Trophoblast cell (in vitro differentiated cells and primary cell): ENCODE data around the gene VAV3.

Experiments used
- DNase-seq, 2 donors: peaks; one replicate each; pipeline ENCODE4 v3.0.0-alpha.2; 2016
- H2AFZ ChIP-seq: 2 replicates; pipeline ENCODE4 v1.6.1; 2013; ENCODE audit warnings: low read length, moderate library complexity, mild to moderate bottlenecking; ENCODE audit not compliant: insufficient read depth, poor library complexity
- H2AK5ac ChIP-seq: 2 replicates; pipeline ENCODE4 v1.6.1; 2013; ENCODE audit warnings: mild to moderate bottlenecking, low read length
- H2BK120ac ChIP-seq: 2 replicates; pipeline ENCODE4 v1.6.1; 2013; ENCODE audit warnings: low read length, mild to moderate bottlenecking, moderate library complexity; ENCODE audit not compliant: insufficient read depth, poor library complexity
- H2BK12ac ChIP-seq: 2 replicates; pipeline ENCODE4 v1.6.1; 2013; ENCODE audit warnings: mild to moderate bottlenecking, low read length, moderate library complexity
- H2BK5ac ChIP-seq: 2 replicates; pipeline ENCODE4 v1.6.1; 2013; ENCODE audit warnings: low read length, low read depth, moderate library complexity, mild to moderate bottlenecking; ENCODE audit not compliant: poor library complexity
- H3K14ac ChIP-seq: 2 replicates; pipeline ENCODE4 v1.6.1; 2013; ENCODE audit warnings: mild to moderate bottlenecking, low read length
- H3K18ac ChIP-seq: 2 replicates; pipeline ENCODE4 v1.6.1; 2013; ENCODE audit warnings: mild to moderate bottlenecking, low read length
- H3K23ac ChIP-seq: 2 replicates; pipeline ENCODE4 v1.6.1; 2013; ENCODE audit warnings: low read length
- H3K27ac ChIP-seq: 2 replicates; pipeline ENCODE4 v1.5.1; 2013; ENCODE audit warnings: low read depth, mild to moderate bottlenecking, inconsistent platforms, low read length, moderate library complexity
- H3K27me3 ChIP-seq: 2 replicates; pipeline ENCODE4 v1.6.1; 2013; ENCODE audit warnings: inconsistent platforms, mild to moderate bottlenecking, low read length, moderate library complexity; ENCODE audit not compliant: insufficient read depth
- H3K36me3 ChIP-seq, 2 experiments: 1 replicate in 1 of 2; 2 replicates in 1 of 2; pipeline ENCODE4 v1.6.1; 2013; ENCODE audit warnings: low read length in 2 of 2, mild to moderate bottlenecking in 2 of 2, moderate library complexity in 1 of 2; ENCODE audit not compliant: insufficient read depth in 2 of 2, control insufficient read depth in 1 of 2
- H3K4ac ChIP-seq: 2 replicates; pipeline ENCODE4 v1.6.1; 2013; ENCODE audit warnings: low read depth, mild to moderate bottlenecking, low read length, moderate library complexity
- H3K4me1 ChIP-seq, 2 experiments: 1 replicate in 1 of 2; 2 replicates in 1 of 2; pipeline ENCODE4 v1.6.1; 2013; ENCODE audit warnings: low read length in 2 of 2, mild to moderate bottlenecking in 2 of 2, moderate library complexity in 1 of 2; ENCODE audit not compliant: insufficient read depth in 2 of 2, control insufficient read depth in 1 of 2
- H3K4me2 ChIP-seq: 2 replicates; pipeline ENCODE4 v1.6.1; 2013; ENCODE audit warnings: inconsistent platforms, mild to moderate bottlenecking, low read length, moderate library complexity
- H3K4me3 ChIP-seq: 2 replicates; pipeline ENCODE4 v1.5.1; 2013; ENCODE audit warnings: mild to moderate bottlenecking, low read depth, low read length, inconsistent platforms
- H3K79me1 ChIP-seq: one replicate; pipeline ENCODE4 v1.6.1; 2013; ENCODE audit warnings: low read length
- H3K79me2 ChIP-seq: 2 replicates; pipeline ENCODE4 v1.6.1; 2013; ENCODE audit warnings: low read length, mild to moderate bottlenecking; ENCODE audit not compliant: control insufficient read depth, insufficient read depth, poor library complexity
- H3K9ac ChIP-seq: 2 replicates; pipeline ENCODE4 v1.6.1; 2013; ENCODE audit warnings: mild to moderate bottlenecking, low read length
- H3K9me3 ChIP-seq: 2 replicates; pipeline ENCODE4 v1.6.1; 2013; ENCODE audit warnings: low read depth, mild to moderate bottlenecking, control low read depth, inconsistent platforms, low read length; ENCODE audit not compliant: insufficient read depth
- H4K12ac ChIP-seq: 2 replicates; pipeline ENCODE4 v1.6.1; 2013; ENCODE audit warnings: low read depth, mild to moderate bottlenecking, low read length, moderate library complexity
- H4K8ac ChIP-seq: 2 replicates; pipeline ENCODE4 v1.6.1; 2013; ENCODE audit warnings: low read depth, mild to moderate bottlenecking, low read length, moderate library complexity
- H4K91ac ChIP-seq: one replicate; pipeline ENCODE4 v1.6.1; 2013; ENCODE audit warnings: low read depth, mild to moderate bottlenecking, low read length, moderate library complexity
- WGBS: extraction: QIAGEN DNeasy Blood & Tissue Kit; methylation state at CpG from one replicate; pipeline ENCODE4 v1.1.7; 2013; ENCODE audit warnings: missing lambda C conversion rate; ENCODE audit not compliant: insufficient read length, insufficient coverage; ENCODE audit errors: extremely low coverage; 5-methylcytosine and 5-hydroxymethylcytosine counted together

VAV3 gene

GRCh38 chr1:107762751-107763390, 202.1 kb downstream of the VAV3 start:
- Histone ChIP-seq H3K4ac (no peak overlapping the region), H3K27me3 (no peaks in the 10 kb centered on the region), H3K27ac (no peak overlapping the region), H3K4me1 (no peaks in the 10 kb centered on the region), H3K9ac (no peak overlapping the region), H4K8ac (no peak overlapping the region), H2BK12ac (no peak overlapping the region), H3K79me2 (no peaks in the 10 kb centered on the region), H3K9me3 (no peaks in the 10 kb centered on the region), H4K12ac (no peak overlapping the region), H3K79me1 (no peaks in the 10 kb centered on the region), H3K4me3 (no peak overlapping the region), H2AFZ (no peak overlapping the region), H2BK120ac (no peak overlapping the region), H3K23ac (no peak overlapping the region), H4K91ac (no peak overlapping the region), H3K18ac (no peak overlapping the region), H2AK5ac (no peak overlapping the region), H3K36me3 (no peaks in the 10 kb centered on the region), H2BK5ac (no peak overlapping the region), H3K4me2 (no peak overlapping the region), H3K14ac (no peak overlapping the region)
- no CpG with 5 or more reads among the region's 6 CpGs for WGBS
- DNase-seq: no peak

DNA sequence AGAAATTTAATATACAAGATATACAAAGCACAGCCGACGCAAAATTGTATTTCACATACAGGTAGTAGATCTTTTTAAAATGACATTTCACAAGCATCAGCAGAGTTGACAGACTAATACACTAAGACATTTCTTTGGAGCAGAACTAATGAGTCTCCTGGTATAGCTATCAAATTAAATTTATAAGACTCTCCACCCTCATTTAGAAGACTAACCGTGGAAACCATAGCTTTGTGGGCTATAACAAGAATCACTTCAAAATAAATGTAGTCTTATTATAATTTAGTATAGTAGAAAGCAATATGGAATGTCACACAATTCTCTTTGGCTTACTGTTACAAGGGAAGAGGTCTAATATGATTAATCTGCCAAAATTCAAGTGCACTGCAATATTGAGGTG, 204.9 kb downstream of the VAV3 start:
- Histone ChIP-seq H2BK12ac (no peak overlapping the region), H3K4me2 (no peak overlapping the region), H2BK120ac (no peak overlapping the region), H2AK5ac (no peak overlapping the region), H3K79me2 (no peaks in the 10 kb centered on the region), H4K12ac (no peak overlapping the region), H3K18ac (no peak overlapping the region), H3K27me3 (no peaks in the 10 kb centered on the region), H3K14ac (no peak overlapping the region), H3K79me1 (no peaks in the 10 kb centered on the region), H3K9me3 (no peaks in the 10 kb centered on the region), H4K8ac (no peak overlapping the region), H4K91ac (no peak overlapping the region), H3K27ac (no peak overlapping the region), H2BK5ac (no peak overlapping the region), H3K23ac (no peak overlapping the region), H2AFZ (no peak overlapping the region), H3K9ac (no peak overlapping the region), H3K4ac (no peak overlapping the region), H3K4me1 (no peaks in the 10 kb centered on the region), H3K36me3 (no peaks in the 10 kb centered on the region), H3K4me3 (no peak overlapping the region)
- WGBS: no CpG with 5 or more reads among the region's 3 CpGs
- no peak for DNase-seq

DNA sequence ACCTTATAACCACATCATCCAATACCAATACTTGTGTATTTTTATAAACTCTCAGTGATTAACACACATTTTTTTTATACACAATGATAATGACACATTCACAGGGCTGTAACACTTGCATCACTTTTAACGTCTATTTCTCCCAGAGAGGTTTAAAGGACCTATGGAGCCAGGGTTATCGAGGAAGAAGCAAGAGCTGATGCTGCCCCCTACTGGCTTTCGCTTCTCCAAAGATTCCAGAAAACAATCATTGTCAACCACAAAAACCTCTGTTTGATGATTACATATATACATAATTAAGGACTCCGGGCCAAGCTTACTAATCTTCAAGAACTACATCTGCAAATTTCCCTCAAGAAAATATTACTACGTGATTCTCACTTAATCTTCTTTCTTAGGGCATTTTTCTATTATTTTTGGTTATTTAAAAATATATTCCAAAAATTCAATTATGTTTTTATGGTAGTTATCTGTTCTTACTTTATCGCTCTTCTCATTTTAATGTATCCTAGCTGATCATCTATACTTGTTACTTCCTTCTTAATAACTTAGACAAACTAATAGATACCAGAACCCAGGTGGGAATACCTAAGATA, 214.5 kb downstream of the VAV3 start:
- no peak overlapping the region for H2BK12ac ChIP-seq
- H4K12ac ChIP-seq: no peak overlapping the region
- H3K9me3 ChIP-seq: no peaks in the 10 kb centered on the region
- H3K4me2 ChIP-seq: no peak overlapping the region
- no peaks in the 10 kb centered on the region for H3K79me1 ChIP-seq
- peak; percentile 76 to 91 for DNase-seq
- H4K91ac ChIP-seq: no peak overlapping the region
- no CpG with 5 or more reads among the region's 6 CpGs for WGBS
- H3K18ac ChIP-seq: no peak overlapping the region
- H3K23ac ChIP-seq: no peak overlapping the region
- H3K79me2 ChIP-seq: no peaks in the 10 kb centered on the region
- H2AFZ ChIP-seq: no peak overlapping the region
- H3K4me3 ChIP-seq: no peak overlapping the region
- no peak overlapping the region for H3K14ac ChIP-seq
- H3K27ac ChIP-seq: no peak overlapping the region
- no peak overlapping the region for H2BK5ac ChIP-seq
- H2AK5ac ChIP-seq: no peak overlapping the region
- H4K8ac ChIP-seq: no peak overlapping the region
- H3K27me3 ChIP-seq: no peaks in the 10 kb centered on the region
- no peak overlapping the region for H2BK120ac ChIP-seq
- H3K4me1 ChIP-seq: no peaks in the 10 kb centered on the region
- no peak overlapping the region for H3K4ac ChIP-seq
- H3K9ac ChIP-seq: no peak overlapping the region
- H3K36me3 ChIP-seq: no peaks in the 10 kb centered on the region

DNA sequence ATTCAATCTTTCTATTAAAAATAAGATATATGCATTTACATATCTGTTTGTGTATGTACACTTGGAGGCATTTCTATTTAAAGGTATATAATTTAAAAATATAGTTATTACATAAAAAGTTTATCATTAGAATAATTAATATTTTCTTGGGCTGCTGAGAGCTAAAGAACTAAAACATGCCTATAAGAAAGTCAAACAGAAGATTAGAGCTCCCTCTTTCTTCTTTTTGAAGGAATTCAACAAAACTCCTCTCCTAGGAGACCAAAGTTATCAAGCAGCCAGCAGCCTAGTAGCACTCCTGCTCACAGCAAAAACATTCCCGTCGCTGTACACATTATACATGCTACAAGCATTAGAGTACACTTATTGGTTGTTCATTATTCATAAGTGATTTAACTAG, 216.4 kb downstream of the VAV3 start:
- no peak overlapping the region for H2BK5ac ChIP-seq
- H3K79me1 ChIP-seq: no peaks in the 10 kb centered on the region
- no CpG with 5 or more reads among the region's 2 CpGs for WGBS

More for the DNA sequence above, 216.4 kb downstream of the VAV3 start:
- no peak overlapping the region for H2AFZ ChIP-seq
- H3K9ac ChIP-seq: no peak overlapping the region
- no peak overlapping the region for H3K18ac ChIP-seq
- no peak overlapping the region for H2BK12ac ChIP-seq
- no peak overlapping the region for H3K4ac ChIP-seq
- H3K23ac ChIP-seq: no peak overlapping the region
- H3K4me2 ChIP-seq: no peak overlapping the region
- no peak overlapping the region for H4K91ac ChIP-seq
- H4K8ac ChIP-seq: no peak overlapping the region
- no peaks in the 10 kb centered on the region for H3K27me3 ChIP-seq
- no peaks in the 10 kb centered on the region for H3K79me2 ChIP-seq
- no peak overlapping the region for H2BK120ac ChIP-seq
- H3K9me3 ChIP-seq: no peaks in the 10 kb centered on the region
- H2AK5ac ChIP-seq: no peak overlapping the region
- DNase-seq: peak; percentile 7 to 53
- H3K4me3 ChIP-seq: no peak overlapping the region
- H3K14ac ChIP-seq: no peak overlapping the region
- H4K12ac ChIP-seq: no peak overlapping the region
- no peaks in the 10 kb centered on the region for H3K36me3 ChIP-seq
- no peaks in the 10 kb centered on the region for H3K4me1 ChIP-seq
- no peak overlapping the region for H3K27ac ChIP-seq
